GM23338 (cell line): Measurements from ENCODE around the gene SLC8A1. TPM values are rescaled to one million over a fixed set of nuclear protein-coding genes. Genes with fewer than 3 reads are reported as not detected.

Experiments
- ATAC-seq: fragments of 200-7000 bp; cut with Tn5 transposase; 3 replicates; pipeline ENCODE4 v1.9.1; 2020
- DNase-seq: peaks from one replicate; pipeline ENCODE4 v3.0.0-alpha.2; 2015; ENCODE audit warnings: low spot score
- H2AFZ ChIP-seq: fragments of 200-600 bp; sonication (generic); 2 replicates; pipeline ENCODE4 v1.8.0; 2016; ENCODE audit warnings: antibody characterized with exemption, mild to moderate bottlenecking, moderate library complexity
- H3F3A ChIP-seq: fragments of 200-600 bp; sonication (generic); replicated peaks from 2 replicates; pipeline ENCODE4 v1.8.0; 2017; ENCODE audit warnings: antibody characterized with exemption, mixed run types, low read depth
- H3K27ac ChIP-seq: fragments of 200-600 bp; sonication (generic); 2 replicates; pipeline ENCODE4 v1.6.1; 2016; ENCODE audit warnings: low read depth
- H3K27me3 ChIP-seq: fragments of 200-600 bp; sonication (generic); 2 replicates; pipeline ENCODE4 v1.8.0; 2016; ENCODE audit warnings: mild to moderate bottlenecking, mixed run types, moderate library complexity; ENCODE audit not compliant: insufficient read depth
- H3K36me3 ChIP-seq: fragments of 200-600 bp; sonication (generic); 2 replicates; pipeline ENCODE4 v1.8.0; 2016; ENCODE audit warnings: mild to moderate bottlenecking; ENCODE audit not compliant: insufficient read depth
- H3K4me1 ChIP-seq: fragments of 200-600 bp; sonication (generic); 2 replicates; pipeline ENCODE4 v1.8.0; 2016; ENCODE audit warnings: mild to moderate bottlenecking, moderate library complexity; ENCODE audit not compliant: insufficient read depth
- H3K4me2 ChIP-seq: fragments of 200-600 bp; sonication (generic); 2 replicates; pipeline ENCODE4 v1.7.1; 2017; ENCODE audit warnings: mixed run types
- H3K4me3 ChIP-seq: fragments of 200-600 bp; sonication (generic); 2 replicates; pipeline ENCODE4 v1.6.1; 2016; ENCODE audit warnings: mixed run types
- H3K79me2 ChIP-seq: fragments of 200-600 bp; sonication (generic); replicated peaks from 2 replicates; pipeline ENCODE4 v1.8.0; 2017; ENCODE audit warnings: mild to moderate bottlenecking; ENCODE audit not compliant: insufficient read depth
- H3K9me2 ChIP-seq: fragments of 200-600 bp; sonication (generic); 2 replicates; pipeline ENCODE4 v1.8.0; 2017; ENCODE audit not compliant: insufficient read depth
- H4K20me1 ChIP-seq: fragments of 200-600 bp; sonication (generic); replicated peaks from 2 replicates; pipeline ENCODE4 v1.8.0; 2017; ENCODE audit warnings: mild to moderate bottlenecking; ENCODE audit not compliant: insufficient read depth
- H3K27ac Mint-ChIP-seq: 2 replicates; pipeline ENCODE4 v1.8.0; 2020; ENCODE audit warnings: inconsistent platforms, mild to moderate bottlenecking, moderate library complexity, mixed read lengths
- H3K27me3 Mint-ChIP-seq: 3 replicates; pipeline ENCODE4 v1.8.0; 2022; ENCODE audit warnings: low read depth, mild to moderate bottlenecking, moderate library complexity, mixed read lengths, inconsistent platforms; ENCODE audit not compliant: insufficient read depth, poor library complexity
- H3K36me3 Mint-ChIP-seq: 3 replicates; pipeline ENCODE4 v1.8.0; 2021; ENCODE audit warnings: low read depth, mild to moderate bottlenecking, inconsistent platforms, moderate library complexity, mixed read lengths
- H3K4me1 Mint-ChIP-seq: 3 replicates; pipeline ENCODE4 v1.8.0; 2020; ENCODE audit warnings: mild to moderate bottlenecking, inconsistent platforms, mixed read lengths
- H3K4me3 Mint-ChIP-seq: 3 replicates; pipeline ENCODE4 v1.8.0; 2021; ENCODE audit warnings: moderate library complexity, mild to moderate bottlenecking, inconsistent platforms, mixed read lengths
- H3K9me3 Mint-ChIP-seq: 3 replicates; pipeline ENCODE4 v1.8.0; 2020; ENCODE audit warnings: moderate library complexity, mild to moderate bottlenecking, inconsistent platforms, mixed read lengths
- ETS1 ChIP-seq: IDR thresholded peaks from 2 replicates; pipeline ENCODE4 v1.6.1; 2016; ENCODE audit warnings: antibody characterized with exemption
- EZH2 ChIP-seq: fragments of 200-600 bp; sonication (generic); IDR thresholded peaks from one replicate; pipeline ENCODE4 v1.8.0; 2017; ENCODE audit warnings: antibody characterized with exemption, mild to moderate bottlenecking, low read depth; ENCODE audit not compliant: unreplicated experiment
- JUNB ChIP-seq: IDR thresholded peaks from one replicate; pipeline ENCODE4 v1.6.1; 2016; ENCODE audit warnings: antibody characterized with exemption; ENCODE audit not compliant: unreplicated experiment
- POLR2AphosphoS5 ChIP-seq: IDR thresholded peaks from 2 replicates; pipeline ENCODE4 v1.6.1; 2016; ENCODE audit warnings: antibody characterized with exemption, low read depth
- STAT1 ChIP-seq: IDR thresholded peaks from one replicate; pipeline ENCODE4 v1.6.1; 2016; ENCODE audit warnings: antibody characterized with exemption; ENCODE audit not compliant: unreplicated experiment
- ZNF114 ChIP-seq: fragments of 250-450 bp; sonication (Bioruptor Pico); IDR thresholded peaks from 2 replicates; pipeline ENCODE4 v1.5.0; 2020; ENCODE audit warnings: mild to moderate bottlenecking, moderate library complexity
- ZNF331 ChIP-seq: fragments of 250-450 bp; sonication (Bioruptor Pico); IDR thresholded peaks from 2 replicates; pipeline ENCODE4 v1.5.0; 2020; ENCODE audit warnings: low read depth, mild to moderate bottlenecking, moderate library complexity
- ZNF462 ChIP-seq: fragments of 250-450 bp; sonication (Bioruptor Pico); IDR thresholded peaks from 2 replicates; pipeline ENCODE4 v1.5.0; 2020; ENCODE audit warnings: mild to moderate bottlenecking, moderate library complexity
- polyA plus RNA-seq: library from polyadenylated mRNA; unstranded; fragments of >200 nt; fragmentation: Nextera tagmentation; extraction: Ambion mirVana; gene quantifications from 2 replicates; pipeline ENCODE4 v1.2.1, GENCODE V29; 2016
- total RNA-seq: library from RNA; depleted of rRNA; stranded (reverse); fragments of >200 nt; shearing (Covaris generic); gene quantifications from 2 replicates; pipeline ENCODE4 v1.2.3, GENCODE V29; 2014

Gene SLC8A1
- total and polyA plus RNA-seq, 2 experiments from 2014 or later = 2.5 to 3.3 TPM

GRCh38 chr2:40397765-40398164 is 54.1 kb downstream of the SLC8A1 start (continued):
- TF ChIP-seq ZNF462 (CRISPR knock-in tag) = no peak
- TF ChIP-seq ZNF331 (CRISPR knock-in tag) = no peak
- TF ChIP-seq ETS1 = no peak

- H3F3A ChIP-seq = no peaks in the 10 kb centered on the region
- Mint-ChIP-seq H3K27me3 (no peaks in the 10 kb centered on the region), H3K27ac (no peak overlapping the region), H3K36me3 (peaks cover 4% of the 10 kb centered on the region; the same call in 2 of the 3 replicates), H3K4me1 (peaks cover 17% of the 10 kb centered on the region), H3K9me3 (no peaks in the 10 kb centered on the region; the same call in 1 of the 3 replicates), H3K4me3 (no peak overlapping the region)
- no peak overlapping the region for H2AFZ ChIP-seq
- no peak overlapping the region for H3K4me2 ChIP-seq
- peaks cover 7% of the 10 kb centered on the region for H3K4me1 ChIP-seq
- H3K27ac ChIP-seq = no peak overlapping the region
- H4K20me1 ChIP-seq = no peaks in the 10 kb centered on the region
- H3K9me2 ChIP-seq = no peaks in the 10 kb centered on the region
- H3K4me3 ChIP-seq = no peak overlapping the region
- ATAC-seq (no peak), DNase-seq (no peak)
- H3K27me3 ChIP-seq = no peaks in the 10 kb centered on the region
- H3K79me2 ChIP-seq = no peaks in the 10 kb centered on the region
- no peaks in the 10 kb centered on the region for H3K36me3 ChIP-seq
- TF ChIP-seq ETS1 = no peak
- no peak for TF ChIP-seq JUNB
- TF ChIP-seq ZNF114 (CRISPR knock-in tag) = no peak
- TF ChIP-seq ZNF462 (CRISPR knock-in tag) = no peak
- no peak for TF ChIP-seq STAT1
- no peak for TF ChIP-seq POLR2AphosphoS5
- TF ChIP-seq EZH2 = no peak
Measured at GRCh38 chr2:40396124-40396523, 55.8 kb downstream of the SLC8A1 start.
